Neural cell (in vitro differentiated cells): ENCODE measurements around the gene CDK8. TPM values are rescaled to one million over a fixed set of nuclear protein-coding genes. Genes with fewer than 3 reads are reported as not detected.

Experiments used
- H2AFZ ChIP-seq: fragments of 200-600, 300-800 bp; sonication (generic), shearing (Covaris generic); 2 replicates; pipeline ENCODE4 v1.6.0; 2014; ENCODE audit warnings: low read depth, mild to moderate bottlenecking, antibody characterized with exemption, low read length, moderate library complexity
- H3F3A ChIP-seq: fragments of 200-600 bp; shearing (Covaris generic); 2 replicates; pipeline ENCODE4 v1.6.1; 2016; ENCODE audit warnings: mild to moderate bottlenecking, moderate library complexity, mixed read lengths, antibody characterized with exemption, low read length; ENCODE audit not compliant: insufficient read depth, poor library complexity, severe bottlenecking
- H3K27ac ChIP-seq: fragments of 200-600, 300-800 bp; sonication (generic), shearing (Covaris generic); 2 replicates; pipeline ENCODE4 v1.5.1; 2014; ENCODE audit warnings: mild to moderate bottlenecking, low read length, moderate library complexity
- H3K27me3 ChIP-seq: fragments of 300-800, 200-600 bp; sonication (generic), shearing (Covaris generic); 2 replicates; pipeline ENCODE4 v1.6.0; 2014; ENCODE audit warnings: mild to moderate bottlenecking, low read depth, low read length, moderate library complexity; ENCODE audit not compliant: insufficient read depth
- H3K36me3 ChIP-seq: fragments of 300-800, 200-600 bp; sonication (generic), shearing (Covaris generic); 2 replicates; pipeline ENCODE4 v1.5.1; 2014; ENCODE audit warnings: mild to moderate bottlenecking, antibody characterized with exemption, low read length, moderate library complexity; ENCODE audit not compliant: insufficient read depth
- H3K4me2 ChIP-seq: fragments of 300-800, 200-600 bp; sonication (generic), shearing (Covaris generic); 2 replicates; pipeline ENCODE4 v1.6.0; 2014; ENCODE audit warnings: mild to moderate bottlenecking, low read length
- H3K4me3 ChIP-seq: fragments of 300-800, 200-600 bp; sonication (generic), shearing (Covaris generic); 2 replicates; pipeline ENCODE4 v1.5.1; 2014; ENCODE audit warnings: mild to moderate bottlenecking, low read length, moderate library complexity
- H3K79me2 ChIP-seq: fragments of 200-600 bp; shearing (Covaris generic); replicated peaks from 2 replicates; pipeline ENCODE4 v1.6.0; 2014; ENCODE audit warnings: mild to moderate bottlenecking, low read length, moderate library complexity; ENCODE audit not compliant: insufficient read depth
- H3K9ac ChIP-seq: fragments of 300-800, 200-600 bp; sonication (generic), shearing (Covaris generic); 2 replicates; pipeline ENCODE4 v1.6.1; 2016; ENCODE audit warnings: mild to moderate bottlenecking, low read length, mixed read lengths
- H3K9me2 ChIP-seq: fragments of 200-600 bp; shearing (Covaris generic); 2 replicates; pipeline ENCODE4 v1.6.1; 2016; ENCODE audit warnings: mild to moderate bottlenecking, low read length, mixed read lengths; ENCODE audit not compliant: insufficient read depth
- H3K9me3 ChIP-seq: fragments of 200-600, 300-800 bp; sonication (generic), shearing (Covaris generic); 2 replicates; pipeline ENCODE4 v1.6.1; 2016; ENCODE audit warnings: mild to moderate bottlenecking, mixed run types, low read length, moderate library complexity, mixed read lengths
- H4K20me1 ChIP-seq: fragments of 200-600 bp; shearing (Covaris generic); 2 replicates; pipeline ENCODE4 v1.6.1; 2016; ENCODE audit warnings: mild to moderate bottlenecking, mixed run types; ENCODE audit not compliant: insufficient read depth
- EP300 ChIP-seq: fragments of 450-650 bp; conservative IDR thresholded peaks from 2 replicates; pipeline ENCODE4 v1.6.1; 2014; ENCODE audit warnings: antibody characterized with exemption, mild to moderate bottlenecking, moderate library complexity; ENCODE audit not compliant: poor library complexity, severe bottlenecking
- EZH2 ChIP-seq: fragments of 200-600, 300-800 bp; shearing (Covaris generic), sonication (generic); IDR thresholded peaks from 2 replicates; pipeline ENCODE4 v1.6.1; 2014; ENCODE audit warnings: antibody characterized with exemption, low read length, borderline replicate concordance, mild to moderate bottlenecking; ENCODE audit not compliant: insufficient read depth, poor library complexity, severe bottlenecking
- MXI1 ChIP-seq: fragments of 450-650 bp; conservative IDR thresholded peaks from 2 replicates; pipeline ENCODE4 v1.6.1; 2014; ENCODE audit warnings: antibody characterized with exemption, mild to moderate bottlenecking; ENCODE audit not compliant: poor library complexity, severe bottlenecking
- POLR2AphosphoS5 ChIP-seq: IDR thresholded peaks from 2 replicates; pipeline ENCODE4 v1.6.1; 2012
- RAD21 ChIP-seq: fragments of 450-650 bp; conservative IDR thresholded peaks from 2 replicates; pipeline ENCODE4 v1.6.1; 2014; ENCODE audit warnings: antibody characterized with exemption, mild to moderate bottlenecking, moderate library complexity
- REST ChIP-seq: IDR thresholded peaks from 2 replicates; pipeline ENCODE4 v1.6.1; 2012; ENCODE audit warnings: borderline replicate concordance
- SMC3 ChIP-seq: fragments of 450-650 bp; conservative IDR thresholded peaks from 2 replicates; pipeline ENCODE4 v1.6.1; 2014; ENCODE audit warnings: antibody characterized with exemption, mild to moderate bottlenecking, moderate library complexity; ENCODE audit not compliant: poor library complexity
- TAF1 ChIP-seq: IDR thresholded peaks from 2 replicates; pipeline ENCODE4 v1.6.1; 2012; ENCODE audit warnings: low read depth
- polyA plus RNA-seq: library from polyadenylated mRNA; depleted of rRNA; stranded (reverse); fragments of >200 nt; gene quantifications from 2 replicates; pipeline ENCODE4 v1.2.3, GENCODE V29; 2014
- TF ChIP-seq, protein P1 (sequence below): fragments of 450-650 bp; IDR thresholded peaks from 2 replicates; pipeline ENCODE4 v1.5.1; 2014; ENCODE audit warnings: antibody characterized with exemption, mild to moderate bottlenecking, moderate library complexity; ENCODE audit not compliant: poor library complexity, severe bottlenecking

Gene CDK8
- polyA plus RNA-seq, 1 donor from 2014 or later = 58.9 TPM

GRCh38 chr13:26386026-26386425 lies 132.1 kb downstream of the CDK8 start:
- H3K27me3 ChIP-seq = no peaks in the 10 kb centered on the region
- H3K36me3 ChIP-seq = no peaks in the 10 kb centered on the region
- H3K9ac ChIP-seq = no peak overlapping the region
- no peak overlapping the region for H2AFZ ChIP-seq
- H3K79me2 ChIP-seq = no peaks in the 10 kb centered on the region
- no peaks in the 10 kb centered on the region for H3F3A ChIP-seq
- TF ChIP-seq MXI1 = no peak
- no peak for TF ChIP-seq SMC3
- TF ChIP-seq TAF1 = no peak
- no peak for TF ChIP-seq EZH2
- TF ChIP-seq, protein P1, sequence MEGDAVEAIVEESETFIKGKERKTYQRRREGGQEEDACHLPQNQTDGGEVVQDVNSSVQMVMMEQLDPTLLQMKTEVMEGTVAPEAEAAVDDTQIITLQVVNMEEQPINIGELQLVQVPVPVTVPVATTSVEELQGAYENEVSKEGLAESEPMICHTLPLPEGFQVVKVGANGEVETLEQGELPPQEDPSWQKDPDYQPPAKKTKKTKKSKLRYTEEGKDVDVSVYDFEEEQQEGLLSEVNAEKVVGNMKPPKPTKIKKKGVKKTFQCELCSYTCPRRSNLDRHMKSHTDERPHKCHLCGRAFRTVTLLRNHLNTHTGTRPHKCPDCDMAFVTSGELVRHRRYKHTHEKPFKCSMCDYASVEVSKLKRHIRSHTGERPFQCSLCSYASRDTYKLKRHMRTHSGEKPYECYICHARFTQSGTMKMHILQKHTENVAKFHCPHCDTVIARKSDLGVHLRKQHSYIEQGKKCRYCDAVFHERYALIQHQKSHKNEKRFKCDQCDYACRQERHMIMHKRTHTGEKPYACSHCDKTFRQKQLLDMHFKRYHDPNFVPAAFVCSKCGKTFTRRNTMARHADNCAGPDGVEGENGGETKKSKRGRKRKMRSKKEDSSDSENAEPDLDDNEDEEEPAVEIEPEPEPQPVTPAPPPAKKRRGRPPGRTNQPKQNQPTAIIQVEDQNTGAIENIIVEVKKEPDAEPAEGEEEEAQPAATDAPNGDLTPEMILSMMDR = no peak
- no peak for TF ChIP-seq RAD21
- no peak overlapping the region for H3K4me3 ChIP-seq
- H4K20me1 ChIP-seq = no peaks in the 10 kb centered on the region
- H3K4me2 ChIP-seq = no peak overlapping the region
- H3K9me2 ChIP-seq = no peaks in the 10 kb centered on the region
- no peak overlapping the region for H3K27ac ChIP-seq
- no peaks in the 10 kb centered on the region for H3K9me3 ChIP-seq

DNA sequence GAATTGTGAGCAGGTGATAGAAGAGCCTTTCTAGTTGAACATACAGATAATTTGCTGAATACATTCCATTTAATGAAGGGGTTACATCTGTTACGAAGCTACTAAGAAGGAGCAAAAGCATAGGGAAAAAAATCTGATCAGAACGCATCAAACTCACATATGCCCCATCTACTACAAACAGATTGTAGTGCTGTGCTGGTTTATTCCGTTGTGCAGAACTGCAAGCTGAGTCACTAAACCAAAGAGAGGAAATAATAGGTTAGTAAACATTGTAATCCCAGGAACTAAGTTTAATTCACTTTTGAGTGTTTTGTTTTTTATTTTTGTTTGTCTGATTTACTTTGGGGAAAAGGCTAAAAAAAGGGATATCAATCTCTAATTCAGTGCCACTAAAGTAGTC lies 136.3 kb downstream of the CDK8 start:
- TF ChIP-seq MXI1 (no peak), EP300 (no peak), POLR2AphosphoS5 (no peak), EZH2 (no peak), RAD21 (no peak)
- TF ChIP-seq, protein P1 = no peak
- no peak overlapping the region for H3K27ac ChIP-seq
- H3K79me2 ChIP-seq = no peaks in the 10 kb centered on the region
- H3K4me2 ChIP-seq = no peak overlapping the region
- no peaks in the 10 kb centered on the region for H3K36me3 ChIP-seq
- no peaks in the 10 kb centered on the region for H3K27me3 ChIP-seq
- no peaks in the 10 kb centered on the region for H3K9me2 ChIP-seq
- no peaks in the 10 kb centered on the region for H4K20me1 ChIP-seq
- H3K9me3 ChIP-seq = no peaks in the 10 kb centered on the region
- H3K4me3 ChIP-seq = no peak overlapping the region
- H3F3A ChIP-seq = no peaks in the 10 kb centered on the region
- H3K9ac ChIP-seq = no peak overlapping the region
- no peak overlapping the region for H2AFZ ChIP-seq

DNA sequence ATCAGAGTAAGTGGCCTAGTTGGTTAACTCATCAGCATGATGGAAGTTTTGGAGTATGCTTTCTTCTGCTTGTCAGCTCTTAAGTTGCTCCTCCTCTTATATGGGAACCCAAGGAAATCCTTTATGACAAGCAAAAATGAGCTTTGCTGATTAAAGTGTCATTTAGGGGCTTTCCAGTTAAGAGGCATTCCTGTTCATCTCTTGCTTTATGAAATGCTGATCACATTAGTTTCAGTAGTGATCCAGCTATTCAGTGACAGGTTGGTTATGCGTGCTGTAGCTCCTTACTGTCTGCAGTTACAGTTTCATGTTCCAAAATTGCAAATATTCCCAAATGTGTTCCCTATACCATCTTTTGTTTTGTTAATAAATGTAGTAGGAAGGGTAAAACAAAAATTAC lies 146.6 kb downstream of the CDK8 start:
- no peak overlapping the region for H3K4me3 ChIP-seq
- no peaks in the 10 kb centered on the region for H3K9me2 ChIP-seq
- H4K20me1 ChIP-seq = no peaks in the 10 kb centered on the region
- no peak overlapping the region for H3K4me2 ChIP-seq
- H3K36me3 ChIP-seq = peaks cover 9% of the 10 kb centered on the region
- TF ChIP-seq, protein P1 = no peak
- TF ChIP-seq TAF1 = no peak
- no peak for TF ChIP-seq EP300
- TF ChIP-seq EZH2 = no peak
- no peak for TF ChIP-seq RAD21
- no peak for TF ChIP-seq MXI1
- TF ChIP-seq SMC3 = no peak
- no peak for TF ChIP-seq REST
- no peak for TF ChIP-seq POLR2AphosphoS5
- H2AFZ ChIP-seq = no peak overlapping the region
- H3K9ac ChIP-seq = no peak overlapping the region
- no peaks in the 10 kb centered on the region for H3F3A ChIP-seq
- H3K27ac ChIP-seq = no peak overlapping the region
- no peaks in the 10 kb centered on the region for H3K27me3 ChIP-seq
- no peaks in the 10 kb centered on the region for H3K79me2 ChIP-seq
- H3K9me3 ChIP-seq = no peaks in the 10 kb centered on the region
